IMR-90 (cell line): Measurements from ENCODE around the gene NPR3. TPM values are rescaled to one million over a fixed set of nuclear protein-coding genes. Genes with fewer than 3 reads are reported as not detected.

Experiments used
- FOS ChIP-seq: fragments of 150-350 bp; IDR thresholded peaks from 2 replicates; pipeline ENCODE4 v1.6.1; 2016; ENCODE audit warnings: low read depth, low read length
- MAFK ChIP-seq: IDR thresholded peaks from 2 replicates; pipeline ENCODE4 v1.6.1; 2012; ENCODE audit warnings: low read depth, low read length, improper control_type of control experiment
- MAZ ChIP-seq: IDR thresholded peaks from 2 replicates; pipeline ENCODE4 v1.6.1; 2012; ENCODE audit warnings: low read depth, mild to moderate bottlenecking, low read length, improper control_type of control experiment, moderate library complexity, borderline replicate concordance
- polyA plus RNA-seq, 3 experiments: library from polyadenylated mRNA; depleted of rRNA; stranded (reverse); fragments of >200 nt; gene quantifications; 2 replicates each; pipeline ENCODE4 v1.2.3, GENCODE V29; 2012; ENCODE audit warnings: low replicate concordance in 1 of 3
- total RNA-seq: library from RNA; depleted of rRNA; stranded (reverse); fragments of >200 nt; gene quantifications from 2 replicates; pipeline ENCODE4 v1.2.3, GENCODE V29; 2012

NPR3 gene
- total and polyA plus RNA-seq, 2 of the 4 experiments (the other 2 are of a cell fraction), result 24.6 to 88.2 TPM

- no peak for TF ChIP-seq FOS
- no peak for TF ChIP-seq MAFK
- TF ChIP-seq MAZ, result no peak
Measured at GRCh38 chr5:32711681-32712480, 760 bp downstream of the NPR3 start (continued).
